ENCODE data around the gene MORC1.
"Not testable (repeated sequence)": the region's sequence is repeated elsewhere in the genome, so short reads cannot be mapped to it uniquely, and the experiment has no call there.

The MORC1 gene

GRCh38 chr3:109109574-109109973, 8.4 kb downstream of the MORC1 start:
- no peak for DNase-seq

GRCh38 chr3:109098079-109098644, 19.8 kb downstream of the MORC1 start:
- DNase-seq: no peak

- DNase-seq: no peak
Measured at GRCh38 chr3:109095166-109095565, 22.8 kb downstream of the MORC1 start.

- no peak for DNase-seq
Measured at GRCh38 chr3:109093561-109093960, 24.4 kb downstream of the MORC1 start.

- no peak for DNase-seq
Measured at GRCh38 chr3:109091846-109092245, 26.1 kb downstream of the MORC1 start.

GRCh38 chr3:109089265-109089664, 28.7 kb downstream of the MORC1 start:
- DNase-seq: no peak

- DNase-seq: peak; percentile 1 to 18
Measured at GRCh38 chr3:109081746-109082510, 36.0 kb downstream of the MORC1 start.

- DNase-seq: not testable (repeated sequence)
Measured at GRCh38 chr3:109080090-109080489, 37.8 kb downstream of the MORC1 start.

GRCh38 chr3:109073116-109073515, 44.8 kb downstream of the MORC1 start:
- no peak for DNase-seq

GRCh38 chr3:109072194-109072593, 45.7 kb downstream of the MORC1 start:
- no peak for DNase-seq

- no peak for DNase-seq
Measured at GRCh38 chr3:109071350-109072142, 46.4 kb downstream of the MORC1 start.

GRCh38 chr3:109070211-109070610, 47.7 kb downstream of the MORC1 start:
- DNase-seq: no peak

- no peak for DNase-seq
Measured at GRCh38 chr3:109066864-109067263, 51.1 kb downstream of the MORC1 start.

- DNase-seq: no peak
Measured at GRCh38 chr3:109059264-109059663, 58.7 kb downstream of the MORC1 start.

- no peak for DNase-seq
Measured at GRCh38 chr3:109057616-109058015, 60.3 kb downstream of the MORC1 start.

GRCh38 chr3:109057056-109057455, 60.9 kb downstream of the MORC1 start:
- DNase-seq: no peak

- DNase-seq: peak; percentile 9 to 28
Measured at GRCh38 chr3:109050591-109051167, 67.3 kb downstream of the MORC1 start.

GRCh38 chr3:109047366-109047765, 70.6 kb downstream of the MORC1 start:
- DNase-seq: no peak

GRCh38 chr3:109045271-109046040, 72.5 kb downstream of the MORC1 start:
- DNase-seq: no peak

GRCh38 chr3:109035082-109035481, 82.9 kb downstream of the MORC1 start:
- DNase-seq: no peak

GRCh38 chr3:109033000-109033660, 84.8 kb downstream of the MORC1 start:
- no peak for DNase-seq

GRCh38 chr3:109028753-109029152, 89.2 kb downstream of the MORC1 start:
- DNase-seq: no peak
